DMS153 (cell line): ENCODE results near the gene FBXW4.

Source experiments
- DNase-seq: peaks from one replicate; lab custom pipeline; 2025; lab: John Stamatoyannopoulos, UW

Gene FBXW4

DNA sequence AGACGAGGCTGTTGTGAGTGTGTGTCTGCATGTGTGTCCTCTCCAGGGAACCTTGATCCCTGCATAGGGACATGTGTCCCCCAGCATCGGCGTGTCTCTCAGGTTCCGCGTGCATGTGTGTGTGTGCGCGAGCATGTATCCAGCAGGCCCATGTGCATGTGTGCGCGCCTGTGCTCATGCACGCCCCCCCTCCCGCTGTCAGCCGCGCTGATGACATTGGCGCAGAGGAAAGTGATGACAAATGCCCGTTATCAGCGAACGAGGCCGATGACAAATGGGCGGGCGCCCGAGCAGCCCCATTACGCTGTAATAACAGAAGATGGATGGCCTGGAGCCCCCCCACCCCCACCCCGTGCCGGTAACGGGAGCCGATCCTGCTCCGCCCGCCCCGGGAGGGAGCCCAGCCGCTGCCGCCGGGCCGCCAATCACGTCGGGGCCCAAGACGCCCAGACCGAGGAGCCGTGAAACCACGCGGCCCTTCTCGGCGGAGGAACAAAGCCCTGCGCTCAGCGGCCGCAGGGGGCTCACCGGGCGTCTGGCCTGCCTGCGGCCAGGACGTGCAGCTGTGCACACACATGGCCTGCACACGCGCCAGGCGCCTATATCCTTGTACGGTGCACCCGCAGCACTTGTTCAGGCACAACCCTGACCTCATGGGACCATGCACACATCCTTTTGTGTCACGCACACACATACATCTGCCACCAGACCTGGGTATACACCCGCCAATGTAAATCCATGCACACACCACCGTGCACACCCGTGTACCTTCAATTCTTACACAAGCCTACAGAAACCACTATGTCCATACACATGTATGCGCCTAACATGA is 128.4 kb downstream of the FBXW4 start:
- no peak for DNase-seq

- no peak for DNase-seq
These were observed 129.0 kb downstream of the FBXW4 start for GRCh38 chr10:101565936-101566332.

DNA sequence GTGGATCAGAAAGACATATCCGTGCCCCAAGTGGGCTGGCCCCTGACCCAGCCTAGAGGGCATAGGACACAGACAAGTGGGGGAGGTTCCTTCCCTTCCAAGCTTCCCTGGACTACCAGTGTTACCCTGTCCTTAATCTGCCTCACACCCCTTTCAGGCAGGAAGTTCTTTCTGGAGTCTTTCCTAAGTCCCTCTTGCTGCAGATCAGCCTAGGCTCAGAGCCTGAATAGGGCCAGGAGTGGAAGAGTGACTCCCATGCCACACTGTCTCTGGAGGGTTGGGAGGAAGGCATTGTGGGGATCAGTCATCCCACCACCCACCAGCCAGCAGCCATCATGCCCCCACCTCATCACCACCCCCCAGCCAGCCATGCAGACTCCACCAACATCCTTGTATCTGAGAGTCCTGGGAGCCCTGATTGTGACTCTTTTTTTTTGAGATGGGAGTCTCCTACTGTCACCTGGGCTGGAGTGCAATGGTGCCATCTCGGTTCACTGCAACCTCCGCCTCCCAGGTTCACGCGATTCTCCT is 129.5 kb downstream of the FBXW4 start:
- no peak for DNase-seq

GRCh38 chr10:101564490-101564991 is 130.4 kb downstream of the FBXW4 start:
- DNase-seq: no peak

DNA sequence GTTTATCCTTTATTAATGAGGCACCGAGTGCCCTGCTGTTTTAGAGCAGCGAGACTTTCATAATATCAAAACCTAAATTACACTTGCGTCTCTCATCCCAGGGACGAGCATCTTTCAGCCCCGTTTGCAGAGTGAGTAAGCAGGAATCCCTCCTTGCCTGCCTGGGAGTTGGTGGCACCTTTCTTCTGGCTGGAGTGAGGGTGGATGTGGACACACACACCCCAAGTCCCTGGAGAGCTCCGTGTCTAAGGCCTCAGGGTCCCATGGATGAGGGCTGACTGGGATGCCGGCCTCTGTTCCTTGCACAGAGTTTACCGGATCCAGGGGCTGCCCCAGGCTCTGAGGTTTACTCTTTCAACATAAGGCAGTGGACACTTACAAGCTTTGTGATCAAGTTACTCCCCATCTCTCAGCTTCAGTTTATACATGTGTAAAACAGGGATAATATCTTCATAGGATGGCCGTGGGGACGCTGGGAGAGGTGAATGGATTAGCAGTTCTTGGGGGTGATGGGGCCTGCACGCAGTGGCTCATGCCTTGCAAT is 131.4 kb downstream of the FBXW4 start:
- DNase-seq: no peak

- DNase-seq: no peak
These were observed 132.0 kb downstream of the FBXW4 start for GRCh38 chr10:101563007-101563406.

DNA sequence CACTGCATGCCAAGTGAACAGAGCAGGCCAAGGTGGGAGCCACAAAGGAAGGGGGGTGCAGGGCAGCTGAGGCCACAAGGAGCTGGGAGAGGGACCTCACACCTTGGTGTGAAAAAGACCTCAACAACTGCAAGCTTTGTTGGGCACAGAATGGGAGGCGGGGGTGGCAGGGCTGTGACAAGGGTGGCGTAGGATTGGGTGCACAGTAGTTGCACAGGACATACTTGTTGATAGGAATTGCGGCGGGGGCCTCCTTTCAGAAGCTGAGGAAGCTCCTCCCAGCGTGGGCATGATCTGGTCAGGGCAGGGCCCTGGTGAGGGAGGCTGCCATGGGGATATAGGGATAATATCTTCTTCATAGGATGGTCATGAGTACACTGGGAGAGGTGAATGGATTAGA is 132.7 kb downstream of the FBXW4 start:
- DNase-seq: no peak

GRCh38 chr10:101561068-101561915 is 133.7 kb downstream of the FBXW4 start:
- no peak for DNase-seq
